Tibial nerve (tissue), 4 donors: Measurements from ENCODE around the gene GPATCH2.

Experiments
- CTCF ChIP-seq, 5 experiments: fragments of 200-600 bp in 3 of 5; fragments of 450-650 bp in 2 of 5; sonication (generic) in 3 of 5; IDR thresholded peaks; one replicate each; pipeline ENCODE4 v1.5.1; 2016 to 2019; ENCODE audit warnings: antibody characterized with exemption in 5 of 5, mild to moderate bottlenecking in 3 of 5, moderate library complexity in 2 of 5
- EP300 ChIP-seq, 2 donors: sonication (generic); formaldehyde crosslinking; IDR thresholded peaks; one replicate each; pipeline ENCODE4 v1.6.1; 2017; ENCODE audit warnings: antibody characterized with exemption in 2 of 2, mild to moderate bottlenecking in 1 of 2
- POLR2A ChIP-seq, 2 donors: fragments of 450-650 bp; IDR thresholded peaks; one replicate each; pipeline ENCODE4 v1.6.1; 2017; ENCODE audit warnings: antibody characterized with exemption in 2 of 2, mild to moderate bottlenecking in 2 of 2, moderate library complexity in 2 of 2

GRCh38 chr1:217626321-217626720 is 4.6 kb downstream of the GPATCH2 start:
- no peak for TF ChIP-seq CTCF (IDR thresholded peaks at IDR 0.05)
- TF ChIP-seq POLR2A (IDR thresholded peaks at IDR 0.05) = no peak
- no peak for TF ChIP-seq EP300 (IDR thresholded peaks at IDR 0.05)
